GM21723 (cell line): ENCODE results near the gene EFNB3.

Source experiments
- ATAC-seq: cut with Tn5 transposase; IDR thresholded peaks from one replicate; pipeline ENCODE4 v1.9.1; 2021; ENCODE audit warnings: mild to moderate bottlenecking, moderate library complexity; ENCODE audit not compliant: unreplicated experiment

Gene EFNB3

GRCh38 chr17:7697828-7698588 lies 7.0 kb upstream of the EFNB3 start:
- ATAC-seq = no peak

GRCh38 chr17:7700510-7700909 lies 4.5 kb upstream of the EFNB3 start:
- no peak for ATAC-seq

GRCh38 chr17:7701681-7702080 lies 3.3 kb upstream of the EFNB3 start:
- ATAC-seq = no peak

GRCh38 chr17:7702776-7703175 lies 2.2 kb upstream of the EFNB3 start:
- no peak for ATAC-seq

- ATAC-seq = no peak
Measured at GRCh38 chr17:7703584-7704479, 1.2 kb upstream of the EFNB3 start.

GRCh38 chr17:7705269-7706255 lies 560 bp downstream of the EFNB3 start:
- no peak for ATAC-seq

GRCh38 chr17:7706631-7707354 lies 1.8 kb downstream of the EFNB3 start:
- no peak for ATAC-seq

- ATAC-seq = no peak
Measured at GRCh38 chr17:7707446-7707845, 2.4 kb downstream of the EFNB3 start.

GRCh38 chr17:7707858-7708750 lies 3.1 kb downstream of the EFNB3 start:
- ATAC-seq = no peak

- ATAC-seq = no peak
Measured at GRCh38 chr17:7709031-7709430, 4.0 kb downstream of the EFNB3 start.

- no peak for ATAC-seq
Measured at GRCh38 chr17:7710301-7710700, 5.3 kb downstream of the EFNB3 start.

- no peak for ATAC-seq
Measured at GRCh38 chr17:7711051-7711755, 6.2 kb downstream of the EFNB3 start.

GRCh38 chr17:7712111-7712771 lies 7.2 kb downstream of the EFNB3 start:
- ATAC-seq = no peak

- no peak for ATAC-seq
Measured at GRCh38 chr17:7713782-7714181, 8.8 kb downstream of the EFNB3 start.

GRCh38 chr17:7714721-7715594 lies 10.0 kb downstream of the EFNB3 start:
- no peak for ATAC-seq

- no peak for ATAC-seq
Measured at GRCh38 chr17:7715936-7716886, 11.2 kb downstream of the EFNB3 start.
